Stimulated activated CD4-positive, alpha-beta T cell treated with anti-CD3 and anti-CD28 coated beads, Interleukin-12 subunit alpha, Interleukin-12 subunit beta, amount 100 ng/mL, for 24 hours (primary cell): ENCODE data around the gene OCRL.
"Not testable (repeated sequence)": the region's sequence is repeated elsewhere in the genome, so short reads cannot be mapped to it uniquely, and the experiment has no call there.

Experiments used
- DNase-seq, 2 experiments: peaks; one replicate each; pipeline ENCODE4 v3.0.0-alpha.2; 2020; ENCODE audit warnings: low read depth in 2 of 2

Gene OCRL

GRCh38 chrX:129534816-129535578 is 5.1 kb upstream of the OCRL start:
- DNase-seq = no peak

- DNase-seq = no peak
Measured at GRCh38 chrX:129540722-129541184, 694 bp downstream of the OCRL start.

DNA sequence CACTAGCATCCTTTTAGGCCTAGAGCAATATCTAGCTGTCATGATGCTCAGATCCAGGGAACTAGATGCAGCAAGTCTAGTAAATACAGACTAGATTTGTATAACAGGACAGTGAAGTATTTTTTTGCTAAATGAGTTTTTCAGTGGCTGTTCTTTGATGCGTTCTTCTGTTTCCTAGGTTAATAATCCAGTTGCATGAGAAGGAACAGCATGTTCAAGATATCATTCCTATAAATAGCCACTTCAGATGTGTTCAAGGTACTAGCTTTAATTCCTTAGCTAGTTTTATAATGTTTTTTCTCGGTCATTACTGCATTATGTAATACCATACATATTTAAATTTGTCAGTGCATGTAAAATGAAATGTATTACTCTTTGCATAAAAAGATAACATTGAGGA is 4.7 kb downstream of the OCRL start:
- DNase-seq = no peak

DNA sequence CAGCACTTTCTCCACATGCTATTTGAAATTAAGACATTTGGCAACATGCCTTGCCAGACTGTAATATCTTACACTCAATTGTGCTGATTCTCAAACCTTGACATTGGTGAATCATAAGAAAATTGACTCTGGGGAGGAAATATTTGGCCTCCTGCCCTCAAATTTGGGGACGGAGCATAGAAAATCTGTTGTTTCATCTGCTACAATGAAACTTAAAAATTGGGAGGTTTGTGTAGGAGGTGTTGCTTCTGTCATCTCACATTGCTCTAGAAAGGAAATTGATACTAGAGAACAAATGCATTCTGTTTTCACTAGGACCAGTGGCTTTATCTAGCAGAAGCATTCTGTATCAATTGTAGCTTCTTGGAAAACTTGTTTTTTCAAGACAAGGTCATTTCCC is 5.3 kb downstream of the OCRL start:
- DNase-seq = no peak

- DNase-seq = no peak
Measured at GRCh38 chrX:129549124-129549523, 9.1 kb downstream of the OCRL start.

DNA sequence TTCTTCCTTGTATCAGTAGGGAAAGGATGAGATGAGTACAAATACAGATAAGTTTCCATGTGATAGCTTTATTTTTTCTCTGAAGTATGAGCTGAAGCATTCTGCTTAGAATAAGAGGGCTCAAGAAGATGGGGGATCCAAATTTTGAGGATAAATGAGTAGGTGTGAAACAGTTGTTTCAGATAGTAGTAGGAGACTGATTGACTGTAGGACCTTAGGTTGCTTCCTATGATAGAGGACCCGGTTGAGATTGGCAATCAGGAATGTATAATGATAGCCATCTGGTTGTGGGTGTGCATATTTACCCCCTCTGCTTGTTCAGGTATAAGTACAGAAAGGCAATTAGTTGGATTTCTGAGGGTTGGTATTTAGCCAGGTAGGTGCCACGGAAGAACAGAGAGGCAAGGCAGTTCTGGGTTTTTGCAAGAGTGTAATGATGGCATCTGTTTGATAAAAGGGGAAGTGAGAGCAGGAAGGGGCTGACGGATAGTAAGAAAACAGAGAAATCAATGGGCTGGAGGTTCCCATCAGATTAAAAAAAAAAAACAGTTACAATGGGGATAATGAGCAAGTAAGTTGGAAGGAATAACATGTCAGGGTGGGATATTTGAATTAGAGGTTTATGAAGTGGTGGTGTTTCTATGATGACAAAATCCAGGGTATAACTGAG is 13.7 kb downstream of the OCRL start:
- DNase-seq = no peak

DNA sequence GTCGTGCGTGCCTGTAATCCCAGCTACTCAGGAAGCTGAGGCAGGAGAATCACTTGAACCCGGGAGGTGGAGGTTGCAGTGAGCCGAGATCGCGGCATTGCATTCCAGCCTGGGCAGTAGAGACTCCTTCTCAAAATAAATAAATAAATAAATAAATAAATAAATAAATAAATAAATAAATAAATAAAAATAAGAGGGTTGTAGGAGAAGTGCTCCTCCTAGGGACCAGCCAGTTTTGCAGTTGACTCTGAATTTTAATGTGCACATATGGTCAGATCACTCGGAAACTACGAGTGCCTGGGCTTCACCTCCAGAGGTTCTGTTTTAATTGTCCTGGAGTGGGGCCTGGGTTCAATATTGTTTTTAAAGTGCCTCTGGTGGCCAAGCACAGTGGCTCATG is 14.8 kb downstream of the OCRL start:
- DNase-seq = not testable (repeated sequence)

- DNase-seq = no peak
Measured at GRCh38 chrX:129556806-129557315, 16.8 kb downstream of the OCRL start.

DNA sequence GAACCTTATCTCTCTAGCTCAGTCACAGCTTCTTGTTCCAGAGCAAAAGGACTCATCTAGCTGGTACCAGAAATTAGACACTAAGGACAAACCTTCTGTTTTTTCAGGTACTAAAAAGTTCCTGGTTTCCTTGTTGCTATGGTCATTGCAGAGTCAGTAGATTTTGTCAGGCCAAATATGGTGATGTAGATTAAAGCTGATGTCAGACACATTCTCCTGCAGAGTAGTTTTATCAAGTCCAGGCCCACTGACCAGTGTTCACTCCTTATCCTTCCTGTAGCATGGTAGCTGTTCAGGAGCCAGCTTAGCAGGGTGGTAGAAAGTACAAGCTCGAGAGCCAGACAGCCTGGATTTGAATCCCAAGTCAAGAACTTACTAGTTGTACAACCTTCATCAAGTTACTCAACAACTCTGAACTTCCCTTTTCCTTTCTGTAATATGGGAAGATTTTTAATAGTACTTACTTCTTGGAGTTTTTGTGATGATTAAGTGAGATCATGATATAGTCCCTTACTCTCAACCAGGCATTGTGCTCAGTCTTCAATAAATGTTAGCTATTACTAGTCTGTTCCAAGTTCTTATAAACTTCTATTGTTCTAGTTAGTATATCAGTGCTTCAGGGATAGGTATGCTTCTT is 17.9 kb downstream of the OCRL start:
- no peak for DNase-seq

GRCh38 chrX:129559783-129560182 is 19.7 kb downstream of the OCRL start:
- no peak for DNase-seq

- no peak for DNase-seq
Measured at GRCh38 chrX:129561453-129561852, 21.4 kb downstream of the OCRL start.

- not testable (repeated sequence) for DNase-seq
Measured at GRCh38 chrX:129564345-129564744, 24.3 kb downstream of the OCRL start.

DNA sequence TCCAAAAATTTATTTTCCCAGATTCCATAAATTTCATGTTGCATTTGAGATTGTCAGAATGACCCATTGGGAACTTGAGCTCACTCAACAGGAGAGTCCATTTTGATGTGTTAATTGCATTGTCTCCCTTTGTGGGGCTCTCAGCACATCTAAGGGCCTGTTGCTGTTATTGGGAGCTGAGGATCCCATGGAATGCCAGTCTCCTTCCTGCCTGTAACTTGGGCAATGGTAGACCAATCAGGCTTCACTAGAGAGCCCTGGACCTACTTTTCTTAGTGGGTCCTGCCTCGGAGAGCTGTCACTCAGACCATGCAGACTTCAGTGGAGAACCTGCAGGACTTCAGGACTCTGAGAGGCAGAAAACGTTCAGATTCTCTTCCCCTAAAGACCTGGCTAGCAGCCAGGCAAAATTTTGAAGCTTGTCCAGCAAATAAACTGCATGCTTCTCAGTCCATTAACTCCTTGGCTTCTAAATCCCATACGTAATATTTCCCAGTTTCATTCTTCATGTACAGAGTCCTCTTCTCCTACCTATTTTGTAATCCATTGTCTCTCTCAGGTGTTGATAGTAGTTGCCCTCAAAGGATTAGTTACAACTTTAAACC is 25.1 kb downstream of the OCRL start:
- DNase-seq = no peak

- no peak for DNase-seq
Measured at GRCh38 chrX:129566073-129566472, 26.0 kb downstream of the OCRL start.

DNA sequence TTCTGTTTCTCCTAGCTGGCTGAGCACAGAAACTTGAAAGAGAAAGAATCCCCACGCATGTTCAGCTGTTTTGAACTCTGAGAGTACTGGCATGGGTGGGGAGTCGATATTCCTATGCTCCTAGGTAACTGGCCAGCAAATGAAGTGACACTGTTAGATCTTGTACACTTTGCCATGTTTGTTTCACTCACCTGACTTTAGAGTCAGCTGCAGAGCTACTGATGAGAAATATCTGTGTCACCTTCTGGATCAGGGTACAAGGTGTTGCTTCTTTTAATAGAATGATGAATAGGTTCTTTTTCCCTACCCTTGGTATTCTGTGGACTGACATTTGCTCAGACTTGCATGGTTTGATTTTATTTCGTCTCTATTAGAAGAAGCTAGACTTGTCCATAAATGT is 28.3 kb downstream of the OCRL start:
- no peak for DNase-seq

GRCh38 chrX:129572422-129572821 is 32.4 kb downstream of the OCRL start:
- DNase-seq = no peak

- DNase-seq = not testable (repeated sequence)
Measured at GRCh38 chrX:129573652-129574051, 33.6 kb downstream of the OCRL start.

- DNase-seq = no peak
Measured at GRCh38 chrX:129574214-129574613, 34.2 kb downstream of the OCRL start.

DNA sequence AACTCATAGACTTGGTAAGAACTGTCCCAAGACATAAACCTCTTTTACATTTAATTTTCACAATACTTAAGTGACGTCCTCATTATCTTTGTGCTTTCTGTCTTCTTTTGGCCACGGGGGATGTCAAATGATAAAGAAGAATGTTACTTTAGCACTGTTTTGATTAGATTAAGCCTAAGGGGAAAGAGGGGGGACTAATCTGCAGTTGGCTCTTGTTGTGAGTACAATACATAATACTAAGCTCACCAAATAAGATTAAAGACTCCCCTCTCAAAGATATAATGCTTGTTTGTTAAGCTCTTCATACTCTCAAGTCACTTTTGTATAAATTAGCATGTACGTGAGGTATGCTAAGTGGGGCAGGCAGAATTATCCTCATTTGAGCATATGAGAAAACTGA is 36.5 kb downstream of the OCRL start:
- DNase-seq = no peak

DNA sequence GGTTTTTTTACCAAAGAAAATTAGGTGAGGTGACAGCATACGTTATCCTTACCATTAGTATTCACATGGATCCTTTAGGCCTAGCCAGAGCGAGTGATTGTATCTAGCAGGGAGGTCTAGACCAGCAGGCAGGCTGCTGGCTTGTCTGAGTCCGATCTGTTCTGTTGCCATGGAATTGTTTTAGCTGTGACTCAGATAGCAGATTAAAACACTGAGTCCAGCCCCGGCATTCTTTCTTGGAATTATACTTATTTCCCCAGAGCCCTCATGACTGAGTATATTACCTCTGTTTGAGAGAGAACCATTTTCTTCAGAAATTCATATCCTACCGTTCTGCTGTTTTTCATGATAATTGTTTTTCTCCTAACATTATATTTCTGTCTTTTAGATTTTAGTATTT is 37.4 kb downstream of the OCRL start:
- DNase-seq = no peak

DNA sequence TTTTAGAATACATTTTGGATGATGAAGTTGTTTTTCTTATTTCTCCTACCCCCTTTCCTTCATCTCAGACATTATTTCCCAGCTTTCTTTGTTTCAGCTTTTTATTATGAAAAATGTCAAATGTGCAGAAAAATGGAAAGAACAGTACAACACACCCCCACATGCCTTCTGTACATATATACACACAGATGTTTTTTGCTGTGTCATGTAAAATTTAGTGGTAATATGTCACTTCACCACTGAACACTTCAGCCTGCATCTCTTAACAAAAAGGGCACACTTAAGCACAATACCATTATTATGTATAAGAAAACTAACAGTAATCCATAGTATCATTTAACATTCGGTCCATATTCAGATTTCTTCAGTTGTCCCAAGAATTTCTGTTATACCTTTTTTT is 37.8 kb downstream of the OCRL start:
- no peak for DNase-seq

DNA sequence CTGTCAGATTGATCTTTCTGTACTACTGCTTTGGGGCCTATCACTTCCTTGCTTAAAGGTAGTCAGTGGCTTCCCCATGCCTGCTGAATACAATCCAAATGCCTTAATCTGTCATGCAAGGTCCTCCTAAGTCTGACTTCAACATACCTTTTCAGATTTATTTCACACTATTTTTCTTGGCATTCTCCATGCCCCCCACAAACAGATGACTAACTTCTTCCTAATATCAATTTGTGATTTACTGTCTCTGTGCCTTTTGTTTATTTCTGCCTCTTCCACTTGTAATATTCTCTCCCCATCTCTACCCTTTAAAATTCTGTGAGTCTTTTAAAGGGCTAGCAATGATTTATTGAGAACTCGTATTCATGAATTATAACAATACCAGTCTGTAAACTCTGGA is 41.8 kb downstream of the OCRL start:
- DNase-seq = no peak
